ENCODE results near the gene MPDZ.
"Not testable (repeated sequence)": the region's sequence is repeated elsewhere in the genome, so short reads cannot be mapped to it uniquely, and the experiment has no call there.

Gene MPDZ

GRCh38 chr9:13267743-13268142 is 11.7 kb downstream of the MPDZ start:
- no peak for DNase-seq

DNA sequence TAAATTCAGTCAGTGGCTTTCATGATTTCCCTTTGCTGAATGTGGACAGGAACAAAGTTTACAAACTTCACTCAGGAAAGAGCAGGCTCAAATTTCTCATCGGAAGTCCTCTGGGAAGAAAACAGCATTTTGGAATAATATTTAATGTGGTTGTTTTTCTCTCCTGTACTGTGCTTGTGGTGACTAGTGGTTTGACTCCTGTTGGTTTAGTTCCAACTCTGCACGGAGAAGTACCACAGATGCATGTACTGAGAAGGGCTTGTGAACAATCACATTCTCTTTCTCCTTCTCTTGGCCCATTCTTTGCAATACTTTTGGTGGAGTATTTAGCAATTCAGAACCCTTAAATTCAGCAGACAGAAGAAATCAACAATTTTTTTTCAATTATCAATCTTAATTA is 13.3 kb downstream of the MPDZ start:
- DNase-seq = no peak

- no peak for DNase-seq
These were observed 14.7 kb downstream of the MPDZ start for GRCh38 chr9:13264788-13265187.

GRCh38 chr9:13263511-13263910 is 16.0 kb downstream of the MPDZ start:
- no peak for DNase-seq

- no peak for DNase-seq
These were observed 26.6 kb downstream of the MPDZ start for GRCh38 chr9:13252852-13253251.

DNA sequence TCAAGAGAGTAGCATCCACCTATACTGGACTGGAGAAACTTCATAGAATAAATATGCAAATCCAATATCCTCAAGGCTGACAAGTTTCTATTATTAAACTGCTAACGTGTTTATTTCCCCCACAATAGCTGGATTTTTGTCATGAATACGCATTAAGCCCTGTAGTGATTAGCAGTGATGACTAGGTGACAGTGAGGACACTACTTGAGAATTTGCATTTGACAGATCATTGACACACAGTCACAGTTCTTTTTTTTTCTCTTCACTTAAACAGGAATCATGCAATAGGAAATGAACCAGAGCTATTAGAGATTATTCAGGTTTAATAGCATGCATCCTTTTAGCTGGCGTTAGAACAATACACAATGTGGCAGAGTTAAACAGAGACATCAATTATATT is 35.3 kb downstream of the MPDZ start:
- no peak for DNase-seq

DNA sequence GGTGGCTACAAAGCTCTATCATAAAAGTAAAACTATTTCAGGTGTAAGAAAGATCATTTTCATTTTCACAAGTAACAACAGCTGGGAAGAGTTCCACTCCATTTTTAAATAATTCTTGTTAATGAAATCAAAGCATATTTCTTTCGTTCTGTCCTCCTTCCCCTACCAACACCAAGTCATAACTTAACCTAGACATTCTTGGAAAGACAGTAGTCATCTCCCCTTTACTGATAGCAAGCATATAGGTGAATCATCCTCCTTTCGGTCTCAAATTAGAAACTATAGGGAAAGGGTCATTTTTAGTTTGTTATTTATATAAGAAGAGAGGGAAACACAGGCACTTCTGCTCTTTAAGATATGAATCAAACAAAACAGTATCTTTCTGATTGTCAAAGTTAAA is 38.2 kb downstream of the MPDZ start:
- DNase-seq = no peak

- no peak for DNase-seq
These were observed 39.8 kb downstream of the MPDZ start for GRCh38 chr9:13239660-13240059.

- DNase-seq = no peak
These were observed 40.3 kb downstream of the MPDZ start for GRCh38 chr9:13239208-13239607.

DNA sequence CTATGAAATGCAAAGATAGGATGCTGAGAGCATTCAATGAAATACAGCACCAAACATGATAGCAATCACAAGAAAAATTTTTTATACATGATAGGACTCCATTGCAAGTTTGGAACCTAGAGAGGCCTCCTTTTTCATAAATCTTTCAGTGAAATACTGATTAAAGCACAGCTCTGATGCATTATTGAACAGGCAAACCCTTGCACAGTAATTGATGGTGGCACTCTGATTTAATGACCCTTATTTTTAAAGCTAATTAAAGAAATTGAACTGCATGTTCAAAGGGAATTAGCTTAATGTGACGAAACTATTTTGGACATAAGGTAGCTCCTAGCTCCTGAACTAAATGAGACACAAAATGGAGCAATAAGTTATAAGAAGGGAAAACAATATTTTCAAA is 44.6 kb downstream of the MPDZ start:
- no peak for DNase-seq

- DNase-seq = no peak
These were observed 51.1 kb downstream of the MPDZ start for GRCh38 chr9:13228431-13228830.

GRCh38 chr9:13224366-13224765 is 55.1 kb downstream of the MPDZ start:
- DNase-seq = no peak

DNA sequence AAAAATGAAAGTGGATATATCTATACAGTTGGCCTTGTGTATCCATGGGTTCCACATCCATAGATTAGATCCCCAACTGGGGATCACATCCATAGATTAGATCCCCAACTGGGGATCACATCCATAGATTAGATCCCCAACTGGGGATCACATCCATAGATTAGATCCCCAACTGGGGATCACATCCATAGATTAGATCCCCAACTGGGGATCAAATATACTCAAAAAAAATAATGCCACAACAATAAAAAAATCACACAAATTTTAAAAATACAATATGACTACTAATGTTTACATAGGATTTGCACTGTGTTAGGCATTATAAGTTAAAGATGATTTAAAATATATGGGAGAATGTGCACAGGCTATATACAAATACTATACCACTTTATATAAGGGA is 56.8 kb downstream of the MPDZ start:
- not testable (repeated sequence) for DNase-seq

DNA sequence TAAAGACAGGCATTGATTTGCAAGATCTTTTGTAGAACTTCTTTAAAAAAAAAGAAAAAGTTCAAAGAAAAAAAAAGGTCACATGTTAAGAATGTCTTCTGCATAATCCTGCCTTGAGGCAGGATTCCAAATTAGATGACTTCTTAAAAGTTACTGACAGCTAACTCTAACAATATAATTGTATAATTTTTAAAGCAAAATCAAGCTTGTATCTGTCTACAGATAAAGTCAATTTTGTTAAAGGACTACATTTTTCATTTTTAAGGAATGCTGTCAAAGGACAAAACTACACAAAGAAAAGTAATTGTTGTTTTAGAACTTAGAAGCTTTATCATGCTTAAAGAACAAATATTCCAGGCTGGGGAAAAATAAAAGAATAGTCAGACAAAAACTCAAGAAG is 57.8 kb downstream of the MPDZ start:
- no peak for DNase-seq

DNA sequence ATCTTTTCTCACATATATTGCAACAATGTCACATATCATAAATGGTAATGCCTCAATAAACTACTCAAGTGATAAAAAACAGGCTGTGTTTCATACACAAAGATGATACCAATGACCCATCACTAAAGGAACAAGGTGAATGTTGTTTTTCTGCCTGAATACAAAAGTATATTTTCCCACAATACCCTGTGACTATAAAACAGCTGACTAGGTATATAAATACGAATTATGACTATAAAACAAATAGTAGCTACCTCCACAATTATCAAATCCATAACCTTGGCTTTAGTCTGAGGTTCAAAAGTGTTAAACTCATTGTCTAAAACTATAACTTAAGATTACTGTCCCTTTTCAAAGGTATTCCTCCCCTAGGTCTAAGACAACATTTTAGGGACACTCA is 58.7 kb downstream of the MPDZ start:
- no peak for DNase-seq

GRCh38 chr9:13215791-13216554 is 63.5 kb downstream of the MPDZ start:
- no peak for DNase-seq

- no peak for DNase-seq
These were observed 65.5 kb downstream of the MPDZ start for GRCh38 chr9:13213998-13214397.

DNA sequence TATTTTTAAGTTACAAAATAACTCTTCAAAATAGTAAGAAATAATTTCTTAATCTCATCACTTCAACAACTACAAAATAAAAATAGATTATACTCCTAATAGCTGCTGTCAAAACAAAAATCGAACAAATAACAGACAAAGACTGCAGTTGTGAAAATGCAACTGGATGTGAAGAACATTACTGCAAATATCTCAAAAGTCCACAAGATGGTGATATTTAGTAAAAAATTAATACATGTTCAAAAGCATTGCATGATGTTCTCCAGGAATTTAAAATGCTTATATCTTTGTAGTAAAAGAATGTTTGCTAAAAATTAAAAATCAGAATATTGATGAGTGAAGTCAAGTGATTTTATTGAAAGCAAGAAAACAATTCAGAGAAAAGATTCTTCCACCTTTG is 66.2 kb downstream of the MPDZ start:
- DNase-seq = no peak

GRCh38 chr9:13210306-13210705 is 69.2 kb downstream of the MPDZ start:
- DNase-seq = no peak

DNA sequence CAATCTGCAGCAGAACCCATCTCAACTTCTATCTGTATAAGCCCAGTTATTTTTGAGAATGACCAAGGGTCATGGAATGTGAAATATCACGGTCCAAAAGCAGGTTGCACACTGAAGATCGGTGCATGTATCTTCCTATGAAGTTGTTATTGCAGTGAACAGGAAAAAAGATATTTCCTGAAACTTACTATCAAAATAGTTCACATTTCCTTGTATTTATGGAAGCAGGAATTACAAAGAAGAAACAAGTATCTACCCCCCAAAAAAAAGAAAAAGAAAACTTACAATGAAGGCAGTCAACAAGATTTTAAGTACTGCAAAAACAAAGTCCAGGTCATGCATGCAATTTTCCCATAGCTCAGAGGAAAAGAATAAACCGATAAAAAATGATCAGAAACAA is 70.0 kb downstream of the MPDZ start:
- no peak for DNase-seq

DNA sequence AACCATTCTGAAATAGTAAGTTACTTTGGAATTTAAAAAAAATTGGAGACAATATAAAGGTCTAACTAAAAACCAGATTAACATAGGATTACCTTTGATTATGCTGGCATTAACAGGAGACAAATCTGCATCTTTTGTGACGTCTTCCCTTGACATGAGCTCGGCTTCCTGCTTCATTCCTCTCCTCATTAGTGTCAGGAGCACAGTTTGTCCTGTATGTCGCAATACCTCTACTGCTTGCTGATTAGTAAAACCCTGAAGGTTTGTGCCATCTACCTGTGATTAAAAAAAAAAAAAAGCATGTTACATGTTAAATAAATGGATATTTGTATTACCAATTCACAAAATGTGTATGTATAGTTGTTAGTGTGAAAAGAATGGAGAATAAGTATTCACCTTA is 73.7 kb downstream of the MPDZ start:
- no peak for DNase-seq

DNA sequence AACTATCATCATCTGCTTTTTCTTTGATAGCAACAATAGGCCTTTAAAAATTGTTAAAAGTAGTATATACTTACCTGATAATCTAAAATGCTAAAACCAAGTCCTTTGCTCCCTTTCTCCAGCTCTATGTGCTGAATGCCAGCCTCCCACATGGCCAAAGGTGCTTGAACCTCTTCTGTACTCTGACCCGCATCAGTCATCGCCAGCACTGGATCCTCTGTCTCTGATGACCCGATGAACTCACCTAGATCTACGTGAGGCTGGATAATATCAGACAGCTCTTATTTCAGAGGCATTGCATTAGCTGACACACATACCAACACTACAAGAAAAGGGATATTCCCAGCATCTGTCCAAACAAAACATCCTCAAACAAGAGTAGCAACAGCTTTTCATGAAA is 89.5 kb downstream of the MPDZ start:
- no peak for DNase-seq

GRCh38 chr9:13189362-13189761 is 90.1 kb downstream of the MPDZ start:
- DNase-seq = no peak

DNA sequence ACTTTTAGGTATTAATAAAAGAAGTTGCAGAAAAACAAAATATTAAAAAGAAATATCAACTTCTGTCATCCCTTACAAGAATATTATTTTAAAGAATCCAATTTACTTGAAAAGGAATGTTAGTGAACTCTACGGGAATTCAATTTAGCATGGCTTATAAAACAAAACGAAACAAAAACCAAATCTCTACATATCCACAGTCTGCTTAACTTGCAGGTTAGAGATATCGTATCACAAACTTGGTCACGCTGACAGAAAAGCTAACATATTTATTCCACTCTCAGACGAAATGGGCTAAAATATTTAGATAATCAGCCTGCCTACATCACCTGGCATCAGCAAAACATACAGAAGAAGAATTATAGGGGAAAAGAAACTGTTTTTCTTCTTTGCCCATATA is 92.7 kb downstream of the MPDZ start:
- no peak for DNase-seq

GRCh38 chr9:13186091-13186490 is 93.4 kb downstream of the MPDZ start:
- DNase-seq = no peak

- DNase-seq = no peak
These were observed 97.8 kb downstream of the MPDZ start for GRCh38 chr9:13181652-13182051.

Measured in NCI-H187 (cell line).